Stomach (tissue), 4 donors: Measurements from ENCODE around the gene ATR.

Source experiments
- EP300 ChIP-seq: sonication (generic); formaldehyde crosslinking; IDR thresholded peaks from one replicate; pipeline ENCODE4 v1.6.1; 2017; ENCODE audit warnings: antibody characterized with exemption
- POLR2A ChIP-seq, 4 donors: fragments of 450-650 bp; IDR thresholded peaks; one replicate each; pipeline ENCODE4 v1.6.1; 2016; ENCODE audit warnings: antibody characterized with exemption in 4 of 4, control low read depth in 2 of 4, mild to moderate bottlenecking in 1 of 4, moderate library complexity in 1 of 4
- POLR2AphosphoS5 ChIP-seq, 3 donors: sonication (generic); formaldehyde crosslinking; IDR thresholded peaks; one replicate each; pipeline ENCODE4 v1.6.1; 2016; ENCODE audit warnings: antibody characterized with exemption in 3 of 3
- TF ChIP-seq, protein P1 (sequence below), 7 experiments: fragments of 450-650 bp in 4 of 7; fragments of 200-600 bp in 3 of 7; sonication (generic) in 3 of 7; IDR thresholded peaks; one replicate each; pipeline ENCODE4 v1.5.1; 2016 to 2019; ENCODE audit warnings: antibody characterized with exemption in 7 of 7, control low read depth in 2 of 7, mild to moderate bottlenecking in 1 of 7

DNA sequence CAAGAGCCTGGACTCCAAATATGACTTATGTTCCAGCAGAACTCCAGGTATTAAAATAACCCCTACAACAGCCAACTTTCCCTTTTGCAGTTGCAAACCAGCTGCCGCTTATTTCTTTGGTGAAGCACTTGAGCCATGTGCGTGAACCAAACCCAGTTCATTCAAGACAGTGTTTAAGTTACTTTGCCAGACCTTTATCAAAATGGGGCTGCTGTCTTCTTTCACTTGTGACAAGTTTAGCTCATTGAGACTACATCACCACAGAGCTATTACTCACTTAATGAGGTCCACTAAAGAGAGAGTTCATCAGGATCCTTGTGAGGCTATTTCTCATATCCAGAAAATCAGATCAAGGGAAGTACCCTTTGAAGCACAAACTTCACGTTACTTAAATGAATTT, 128.3 kb downstream of the ATR start:
- TF ChIP-seq, protein P1, sequence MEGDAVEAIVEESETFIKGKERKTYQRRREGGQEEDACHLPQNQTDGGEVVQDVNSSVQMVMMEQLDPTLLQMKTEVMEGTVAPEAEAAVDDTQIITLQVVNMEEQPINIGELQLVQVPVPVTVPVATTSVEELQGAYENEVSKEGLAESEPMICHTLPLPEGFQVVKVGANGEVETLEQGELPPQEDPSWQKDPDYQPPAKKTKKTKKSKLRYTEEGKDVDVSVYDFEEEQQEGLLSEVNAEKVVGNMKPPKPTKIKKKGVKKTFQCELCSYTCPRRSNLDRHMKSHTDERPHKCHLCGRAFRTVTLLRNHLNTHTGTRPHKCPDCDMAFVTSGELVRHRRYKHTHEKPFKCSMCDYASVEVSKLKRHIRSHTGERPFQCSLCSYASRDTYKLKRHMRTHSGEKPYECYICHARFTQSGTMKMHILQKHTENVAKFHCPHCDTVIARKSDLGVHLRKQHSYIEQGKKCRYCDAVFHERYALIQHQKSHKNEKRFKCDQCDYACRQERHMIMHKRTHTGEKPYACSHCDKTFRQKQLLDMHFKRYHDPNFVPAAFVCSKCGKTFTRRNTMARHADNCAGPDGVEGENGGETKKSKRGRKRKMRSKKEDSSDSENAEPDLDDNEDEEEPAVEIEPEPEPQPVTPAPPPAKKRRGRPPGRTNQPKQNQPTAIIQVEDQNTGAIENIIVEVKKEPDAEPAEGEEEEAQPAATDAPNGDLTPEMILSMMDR (IDR thresholded peaks at IDR 0.05), result no peak
- TF ChIP-seq POLR2A (IDR thresholded peaks at IDR 0.05) (no peak), EP300 (no peak), POLR2AphosphoS5 (IDR thresholded peaks at IDR 0.05) (no peak)
